HepG2 (cell line): ENCODE data around the gene NUDT1. TPM values are rescaled to one million over a fixed set of nuclear protein-coding genes. Genes with fewer than 3 reads are reported as not detected.

ENCODE experiments used
- ATF2 ChIP-seq: sonication (generic); formaldehyde crosslinking; IDR thresholded peaks from 2 replicates; pipeline ENCODE4 v1.4.0; 2020; ENCODE audit warnings: missing genetic modification reagents
- MBD4 ChIP-seq: IDR thresholded peaks from 2 replicates; pipeline ENCODE4 v1.6.1; 2012; ENCODE audit warnings: low read length, inconsistent platforms, borderline replicate concordance
- NFIB ChIP-seq: sonication (generic); formaldehyde crosslinking; IDR thresholded peaks from 2 replicates; pipeline ENCODE4 v1.9.0; 2021; ENCODE audit warnings: missing genetic modification reagents, mild to moderate bottlenecking, borderline replicate concordance
- SNAPC5 ChIP-seq: sonication (generic); formaldehyde crosslinking; IDR thresholded peaks from 2 replicates; pipeline ENCODE4 v1.8.1; 2023; ENCODE audit warnings: mild to moderate bottlenecking, missing genetic modification reagents, borderline replicate concordance
- TBP ChIP-seq: sonication (generic); formaldehyde crosslinking; IDR thresholded peaks from 2 replicates; pipeline ENCODE4 v1.5.0; 2020; ENCODE audit warnings: missing genetic modification reagents
- ZBTB40 ChIP-seq, 2 experiments: fragments of 450-650 bp in 1 of 2; sonication (generic) in 1 of 2; formaldehyde crosslinking in 1 of 2; IDR thresholded peaks; 2 replicates each; pipeline versions ENCODE4 v1.6.1 to v1.8.0; 2016 to 2022; ENCODE audit warnings: antibody characterized with exemption in 1 of 2, mild to moderate bottlenecking in 1 of 2, missing genetic modification reagents in 1 of 2
- ZNF17 ChIP-seq: sonication (generic); formaldehyde crosslinking; IDR thresholded peaks from 2 replicates; pipeline ENCODE4 v1.5.0; 2020; ENCODE audit warnings: mild to moderate bottlenecking, missing genetic modification reagents
- ZNF256 ChIP-seq: sonication (generic); formaldehyde crosslinking; conservative IDR thresholded peaks from 2 replicates; pipeline ENCODE4 v1.4.0; 2020; ENCODE audit warnings: missing genetic modification reagents
- ZNF557 ChIP-seq: sonication (generic); formaldehyde crosslinking; IDR thresholded peaks from 2 replicates; pipeline ENCODE4 v1.4.0; 2020; ENCODE audit warnings: missing genetic modification reagents
- ZSCAN20 ChIP-seq: sonication (generic); formaldehyde crosslinking; IDR thresholded peaks from 2 replicates; pipeline ENCODE4 v1.4.0; 2020; ENCODE audit warnings: missing genetic modification reagents, mild to moderate bottlenecking, borderline replicate concordance
- polyA plus RNA-seq, 8 experiments: library from polyadenylated mRNA; depleted of rRNA in 3 of 8; stranded (reverse) in 7 of 8; unstranded in 1 of 8; fragments of >200 nt; fragmentation: Illumina TruSeq in 4 of 8; extraction: Trizol in 4 of 8; gene quantifications; 2 replicates each; pipeline versions ENCODE4 v1.2.1 to v1.2.3, GENCODE V29; 2011 to 2016; ENCODE audit warnings: low read depth in 4 of 8, missing spikeins in 1 of 8, mixed read lengths in 1 of 8; ENCODE audit not compliant: insufficient read depth in 1 of 8
- total RNA-seq, 5 experiments: library from RNA; depleted of rRNA; stranded (reverse); fragments of >200 nt; fragmentation: Illumina TruSeq; extraction: Trizol; gene quantifications; 2 replicates each; pipeline ENCODE4 v1.2.3, GENCODE V29; 2016; ENCODE audit warnings: low read depth in 1 of 5

The NUDT1 gene
- total and polyA plus RNA-seq, 2 of the 13 experiments (the other 11 are each of a cell fraction or from before 2014, with no cell fraction given): 9.1 to 26.8 TPM

GRCh38 chr7:2261611-2262010 is 19.6 kb downstream of the NUDT1 start (continued):
- TF ChIP-seq ATF2 (CRISPR knock-in tag) (no peak), ZNF256 (CRISPR knock-in tag) (no peak), NFIB (CRISPR knock-in tag) (no peak), ZNF557 (CRISPR knock-in tag) (no peak), ZSCAN20 (CRISPR knock-in tag) (no peak), TBP (no peak), ZBTB40 (IDR thresholded peaks at IDR 0.05) (no peak), ZBTB40 (CRISPR knock-in tag; IDR thresholded peaks at IDR 0.05) (no peak), SNAPC5 (CRISPR knock-in tag) (no peak), MBD4 (no peak), ZNF17 (CRISPR knock-in tag) (no peak)
- TF ChIP-seq, all 625 proteins: peak for 0
